GM19452 (cell line): ENCODE measurements around the gene CEP19.
"Not testable (repeated sequence)": the region's sequence is repeated elsewhere in the genome, so short reads cannot be mapped to it uniquely, and the experiment has no call there.

Source experiments
- ATAC-seq: cut with Tn5 transposase; IDR thresholded peaks from one replicate; pipeline ENCODE4 v1.9.1; 2021; ENCODE audit not compliant: unreplicated experiment

The CEP19 gene, protein sequence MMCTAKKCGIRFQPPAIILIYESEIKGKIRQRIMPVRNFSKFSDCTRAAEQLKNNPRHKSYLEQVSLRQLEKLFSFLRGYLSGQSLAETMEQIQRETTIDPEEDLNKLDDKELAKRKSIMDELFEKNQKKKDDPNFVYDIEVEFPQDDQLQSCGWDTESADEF

DNA sequence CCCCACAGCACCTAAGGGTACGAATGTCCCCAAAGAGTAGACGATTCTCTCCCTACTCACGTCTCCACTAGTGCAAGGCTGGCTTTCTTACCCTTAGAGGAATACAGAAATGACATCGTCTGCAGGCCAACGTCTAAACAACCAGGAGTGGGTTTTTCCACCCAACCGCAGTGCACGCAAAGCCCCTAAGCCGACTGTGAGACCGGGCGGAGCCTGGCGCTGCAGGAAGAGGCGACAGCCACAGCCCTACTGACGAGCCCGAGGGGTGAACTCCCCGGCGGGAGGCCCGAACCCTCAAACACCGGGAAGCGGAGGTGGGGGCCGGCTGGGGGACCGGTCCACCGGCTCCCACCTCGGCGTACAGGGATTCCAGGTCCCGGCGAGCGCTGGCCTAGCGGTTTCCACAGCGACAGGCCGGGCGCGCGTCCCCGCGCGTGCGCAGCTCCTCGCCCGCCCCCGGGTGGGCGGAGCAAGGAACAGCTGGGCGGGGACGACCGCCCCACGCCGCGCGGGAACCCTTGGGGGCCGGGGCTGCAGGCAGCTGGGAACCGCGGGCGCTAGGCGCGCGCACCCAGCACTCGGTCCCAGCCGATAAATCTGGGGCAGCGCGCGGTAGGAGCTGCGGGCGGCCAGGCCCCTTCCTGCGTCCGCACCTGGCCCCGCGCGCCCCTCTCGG, at the start of gene CEP19, which contains the start of gene PIGX:
Gene CEP19, minus strand, starts transcription at position 413 of the 676 bp plus-strand sequence. CDS start 3,593 bp downstream, outside the sequence.
Gene PIGX, plus strand, starts transcription at position 540 of the 676 bp plus-strand sequence.
- peak; percentile 77 for ATAC-seq

DNA sequence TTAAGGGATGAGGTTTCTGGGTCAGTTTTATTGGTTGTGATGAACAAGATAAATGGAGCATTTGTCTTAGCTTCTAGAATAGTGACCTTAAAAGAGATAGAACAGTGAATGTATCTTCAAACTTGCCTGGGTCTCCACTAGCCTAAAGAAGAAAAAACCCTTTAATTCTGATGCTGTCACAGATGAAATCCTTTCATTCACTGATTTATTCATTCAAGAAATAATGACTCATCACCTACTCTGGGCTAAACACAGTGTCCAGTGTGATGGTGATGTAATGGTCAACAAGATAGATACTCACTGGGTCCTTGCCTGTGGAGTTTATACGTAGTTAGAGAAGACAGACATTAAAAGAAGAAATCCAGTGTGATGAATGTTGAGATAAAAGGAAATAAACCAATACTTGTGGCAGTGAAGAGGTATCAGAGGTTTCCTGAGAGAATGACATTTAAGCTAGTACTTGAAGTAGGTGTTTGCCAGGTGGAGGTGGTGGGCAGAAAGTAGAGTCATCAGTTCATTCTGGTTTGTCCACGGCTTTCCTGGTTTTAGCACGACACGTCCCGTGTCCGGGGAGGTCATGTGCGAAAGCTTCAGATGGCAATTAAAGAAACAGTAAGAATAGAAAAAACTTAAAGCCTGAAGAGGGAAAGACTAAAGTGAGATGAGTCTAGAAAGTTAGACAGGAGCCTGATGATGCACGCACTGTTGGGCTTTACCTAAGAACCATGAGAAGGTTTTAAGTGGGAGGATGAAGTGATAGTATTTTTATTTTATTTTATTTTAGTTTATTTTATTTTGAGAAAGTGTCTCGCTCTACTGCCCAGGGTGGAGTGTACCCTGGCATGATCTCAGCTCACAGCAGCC, 46.1 kb upstream of the CEP19 start:
- no peak for ATAC-seq

DNA sequence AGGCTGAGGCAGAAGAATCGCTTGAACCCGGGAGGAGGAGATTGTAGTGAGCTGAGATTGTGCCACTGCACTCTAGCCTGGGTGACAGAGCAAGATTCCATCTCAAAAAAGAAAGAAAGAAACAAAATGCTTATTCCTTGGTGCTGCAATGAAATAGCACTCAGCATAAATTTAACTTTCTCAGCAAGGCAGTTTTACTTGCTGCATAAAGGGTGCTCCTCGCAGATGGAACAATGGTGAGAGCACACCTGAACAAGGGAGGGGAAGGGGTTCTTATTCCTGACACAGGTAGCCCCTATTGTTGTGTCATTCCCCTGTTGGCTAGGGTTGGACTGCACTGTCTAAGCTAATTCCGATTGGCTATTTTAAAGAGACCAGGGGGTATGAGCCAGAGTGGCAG, 44.7 kb upstream of the CEP19 start:
- no peak for ATAC-seq

DNA sequence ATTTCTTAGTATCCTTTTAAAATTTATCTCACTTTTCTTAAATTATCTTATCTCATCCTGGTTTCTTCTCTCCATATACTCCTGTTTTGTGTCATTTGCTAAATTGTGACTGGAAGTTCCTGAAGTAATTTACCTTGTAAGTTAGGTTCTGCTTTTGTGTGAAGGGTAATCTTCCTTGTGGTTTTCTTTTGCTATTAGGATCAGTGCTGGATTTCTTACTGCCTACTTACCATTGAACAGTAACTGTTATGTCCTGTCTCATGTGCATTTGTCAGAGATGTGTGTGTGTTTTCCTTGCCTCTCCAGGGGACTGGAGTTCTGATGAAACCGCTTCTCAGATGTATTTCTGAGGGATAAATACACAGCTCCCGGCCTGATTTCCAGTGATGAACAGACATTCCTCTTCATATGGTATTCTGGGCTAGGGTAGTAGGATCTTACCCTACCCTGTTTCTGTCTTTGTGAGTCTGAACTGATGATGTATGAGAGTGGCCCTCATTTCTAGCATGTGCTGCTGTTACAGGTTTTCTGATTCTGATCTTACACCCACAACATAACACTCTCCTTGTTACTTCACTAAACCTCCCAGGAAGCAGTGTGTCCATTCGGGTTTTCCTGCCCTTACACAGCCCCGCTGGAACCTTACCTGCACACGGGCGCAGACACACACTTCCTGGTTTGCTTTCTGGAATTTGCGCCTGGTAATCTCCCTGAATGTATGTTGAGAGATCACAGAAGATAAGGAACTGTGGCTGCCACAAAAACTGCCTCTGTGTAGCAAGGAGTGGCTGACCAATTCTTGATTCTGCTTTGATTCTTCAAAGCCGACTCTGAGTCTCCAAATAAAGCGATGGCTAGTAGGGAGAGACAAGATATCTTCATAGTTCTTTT, 42.3 kb upstream of the CEP19 start:
- no peak for ATAC-seq

DNA sequence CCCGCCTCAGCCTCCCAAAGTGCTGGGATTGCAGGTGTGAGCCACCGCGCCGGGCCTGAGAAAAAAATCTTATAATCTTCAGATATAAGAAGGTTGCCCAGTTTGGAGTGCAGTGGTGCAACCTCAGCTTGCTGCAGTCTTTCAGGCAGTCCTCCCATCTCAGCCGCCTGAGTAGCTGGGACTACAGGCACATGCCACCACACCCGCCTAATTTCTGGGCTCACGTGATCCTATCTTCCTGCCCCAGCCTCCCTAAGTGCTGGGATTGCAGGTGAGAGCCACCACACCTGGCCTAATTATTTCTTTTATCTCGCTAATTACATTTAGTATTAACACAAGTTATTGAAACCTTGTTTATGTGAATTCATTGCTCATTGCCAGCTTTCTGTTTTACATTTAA, 41.2 kb upstream of the CEP19 start:
- ATAC-seq: no peak

DNA sequence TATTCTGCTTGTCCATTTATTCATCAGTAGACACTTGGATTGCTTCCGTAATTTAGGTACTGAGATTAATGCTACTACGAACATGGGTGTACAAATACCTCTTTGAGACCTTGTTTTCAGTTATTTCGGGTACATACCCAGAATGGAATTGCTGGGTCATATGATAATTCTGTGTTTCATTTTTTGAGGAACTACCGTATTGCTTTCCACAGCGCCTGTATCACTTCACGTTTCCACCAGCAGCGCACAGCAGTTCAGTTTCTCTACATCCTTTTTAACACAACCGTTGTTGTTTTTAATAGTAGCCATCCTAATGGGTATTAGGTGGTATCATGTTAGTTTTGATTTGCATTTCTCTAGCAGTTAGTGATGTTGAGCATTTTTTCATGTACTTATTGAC, 37.1 kb upstream of the CEP19 start:
- no peak for ATAC-seq

DNA sequence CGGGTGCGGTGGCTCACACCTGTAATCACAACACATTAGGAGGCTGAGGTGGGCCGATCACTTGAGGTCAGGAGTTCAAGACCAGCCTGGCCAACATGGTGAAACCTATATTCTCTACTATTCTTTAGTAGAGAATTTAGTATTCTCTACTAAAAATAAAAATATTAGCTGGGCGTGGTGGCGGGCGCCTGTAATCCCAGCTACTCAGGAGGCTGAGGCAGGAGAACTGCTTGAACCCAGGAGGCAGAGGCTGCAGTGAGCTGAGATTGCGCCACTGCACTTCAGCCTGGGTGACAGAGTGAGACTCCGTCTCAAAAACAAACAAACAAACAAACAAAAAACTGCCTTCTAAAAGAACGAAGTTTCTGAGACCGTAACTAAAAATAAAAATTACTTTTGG, 31.5 kb upstream of the CEP19 start:
- ATAC-seq: not testable (repeated sequence)

DNA sequence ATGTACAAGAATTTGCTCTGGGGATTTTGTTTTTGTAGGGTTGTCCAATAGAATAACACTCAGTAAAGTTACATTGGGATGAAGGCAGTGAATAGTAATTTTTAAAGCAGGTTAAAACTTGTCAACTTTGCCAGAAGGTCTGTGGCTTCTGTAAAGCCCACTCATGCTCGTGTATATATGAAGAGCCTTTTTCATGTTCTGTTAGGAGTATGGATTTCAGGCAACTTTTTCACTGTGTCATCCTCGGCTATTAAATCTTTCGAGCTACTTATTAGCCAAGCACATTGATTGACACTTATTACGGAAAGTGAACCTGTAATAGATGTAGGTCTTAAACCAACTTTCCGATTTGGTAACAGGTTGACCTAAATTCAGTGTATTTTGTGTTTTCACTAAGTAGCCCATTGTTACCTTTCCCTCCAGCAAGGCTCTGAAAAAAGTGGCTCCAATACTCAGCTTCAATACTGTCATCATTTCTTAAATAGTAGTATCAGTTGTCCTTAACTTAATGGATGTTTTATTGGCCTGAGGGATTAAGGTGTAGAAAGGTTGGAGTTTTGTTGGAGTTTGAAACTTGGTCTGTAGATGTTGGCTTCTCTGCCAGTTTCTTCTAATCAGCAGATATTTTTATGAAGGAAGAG, 29.3 kb upstream of the CEP19 start:
- ATAC-seq: no peak

DNA sequence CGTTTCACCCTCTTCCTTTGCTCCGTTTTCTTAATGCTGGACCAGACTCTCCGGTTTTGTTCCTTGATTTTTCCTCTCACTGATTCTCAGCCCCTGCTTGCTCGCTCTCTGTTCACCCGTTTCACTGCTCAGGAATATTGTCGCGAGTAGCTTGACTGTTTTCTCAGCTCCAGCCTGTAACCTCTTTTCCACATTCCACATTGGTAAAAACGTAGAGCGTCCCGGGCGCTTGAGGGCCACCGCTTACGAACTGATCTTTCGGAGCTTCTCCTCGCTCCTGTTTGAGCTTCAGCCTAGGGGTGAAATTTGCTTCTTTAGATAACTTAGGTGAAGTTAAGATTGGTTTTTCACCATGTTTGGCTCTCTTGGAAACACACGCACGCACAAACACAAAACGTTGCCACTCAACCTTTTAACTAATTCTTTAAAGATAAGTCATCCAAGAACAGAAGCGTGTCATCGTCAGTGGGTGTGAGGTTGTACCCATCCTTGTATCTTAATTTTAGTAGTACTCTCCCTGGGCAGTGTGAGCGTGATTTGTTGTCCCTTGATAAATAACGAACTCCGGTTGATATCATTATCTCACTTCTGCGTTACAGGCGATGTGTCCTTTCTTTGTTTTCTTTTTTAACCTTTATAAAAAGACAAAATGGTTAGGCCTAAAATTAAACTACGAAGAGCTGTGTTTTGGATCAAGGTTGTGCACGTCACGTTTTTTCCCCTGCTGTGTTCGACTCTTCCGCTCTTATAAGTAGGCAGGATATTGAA, 28.6 kb upstream of the CEP19 start:
- no peak for ATAC-seq

DNA sequence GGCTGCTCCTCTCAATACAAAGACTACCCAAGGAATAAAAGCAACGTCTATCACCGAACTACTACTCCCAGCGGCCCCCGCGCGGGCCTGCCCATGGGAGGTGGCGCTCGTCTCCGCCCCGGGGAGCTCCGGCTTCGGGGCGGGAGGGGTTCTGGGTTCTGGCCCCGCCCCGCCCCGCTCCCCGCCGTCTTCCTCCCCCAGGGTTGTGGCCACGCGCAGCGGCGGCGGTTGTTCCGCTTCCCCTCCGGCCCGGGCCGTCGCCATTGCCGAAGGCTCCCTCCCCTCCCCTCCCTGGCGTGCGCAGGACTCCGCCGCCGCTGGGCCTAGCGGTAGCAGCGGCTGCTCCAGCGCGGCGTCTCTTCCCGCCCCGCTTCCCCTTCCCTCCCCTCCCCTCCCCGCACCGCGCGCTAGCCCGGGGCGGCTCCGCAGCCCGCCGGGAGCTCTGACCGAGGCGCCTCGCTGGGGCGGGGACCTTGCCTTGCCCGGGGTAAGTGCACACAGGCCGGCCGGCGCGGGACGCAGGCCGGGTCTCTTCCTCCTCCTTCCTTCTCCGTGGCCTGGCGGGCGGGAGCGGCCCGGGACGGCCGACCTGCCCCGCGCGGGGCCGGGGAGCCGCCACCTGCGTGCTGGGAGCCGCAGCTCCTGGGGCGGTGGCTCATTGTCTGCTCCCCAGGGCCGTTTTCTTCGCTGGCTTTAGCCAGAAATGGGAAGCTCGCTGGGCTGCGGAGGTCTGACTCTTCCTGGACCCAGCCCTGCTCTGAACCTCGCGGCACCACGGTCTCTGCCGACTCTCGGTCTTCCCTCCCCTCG, 27.8 kb upstream of the CEP19 start, which contains the start of gene PAK2:
Gene PAK2, plus strand, starts transcription at position 187 of the 810 bp plus-strand sequence. CDS start 42,790 bp downstream, outside the sequence.
- ATAC-seq: peak; percentile 81

DNA sequence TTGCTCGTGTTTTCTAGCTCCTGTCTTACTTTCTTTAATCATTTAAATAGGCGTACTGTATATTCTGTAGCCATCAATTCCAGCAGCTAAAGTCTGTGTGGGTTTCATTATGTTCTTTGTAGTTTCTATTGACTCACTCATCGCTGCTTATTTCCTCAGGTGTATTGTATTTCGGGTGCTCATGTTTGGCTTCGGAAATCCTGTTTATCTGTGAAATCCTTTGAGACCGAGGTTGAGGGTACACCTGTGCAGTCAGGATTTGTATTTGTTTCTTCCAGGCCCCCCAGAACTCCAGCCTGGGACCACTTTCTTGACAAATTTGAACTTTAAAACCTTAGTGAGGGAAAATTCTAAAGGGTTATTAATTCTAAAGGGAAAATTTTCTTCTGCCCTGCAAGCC, 25.6 kb upstream of the CEP19 start:
- ATAC-seq: no peak

DNA sequence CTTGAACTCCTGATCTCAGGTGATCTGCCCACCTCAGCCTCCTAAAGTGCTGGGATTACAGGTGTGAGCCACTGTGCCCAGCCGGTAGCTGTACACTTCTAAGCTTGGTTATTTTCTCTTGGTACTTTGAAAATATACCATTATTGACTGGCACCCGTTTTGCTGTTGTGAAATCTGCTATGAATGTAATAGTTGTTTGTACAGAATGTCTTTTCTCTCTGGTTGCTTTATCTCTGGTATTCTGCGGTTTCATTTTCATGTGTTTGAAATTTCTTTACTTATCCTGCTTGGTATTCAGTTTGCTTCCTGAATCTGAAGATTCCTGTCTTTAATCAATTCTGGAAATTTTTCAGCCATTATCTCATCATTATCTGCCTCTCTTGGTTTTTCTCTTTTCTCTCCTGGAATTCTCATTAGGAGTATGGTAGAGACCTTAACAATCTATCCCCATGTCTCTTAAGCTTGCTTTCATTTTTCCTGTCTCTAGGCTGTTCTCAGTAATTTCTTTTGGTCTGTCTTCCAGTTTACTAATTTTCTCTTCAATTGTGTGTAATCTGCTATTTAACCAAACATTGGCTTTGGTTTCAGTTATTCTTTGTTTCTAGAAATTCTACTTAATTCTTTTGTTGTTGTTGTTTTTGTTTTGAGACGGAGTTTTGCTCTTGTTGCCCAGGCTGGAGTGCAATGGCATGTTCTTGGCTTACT, 24.8 kb upstream of the CEP19 start:
- no peak for ATAC-seq

DNA sequence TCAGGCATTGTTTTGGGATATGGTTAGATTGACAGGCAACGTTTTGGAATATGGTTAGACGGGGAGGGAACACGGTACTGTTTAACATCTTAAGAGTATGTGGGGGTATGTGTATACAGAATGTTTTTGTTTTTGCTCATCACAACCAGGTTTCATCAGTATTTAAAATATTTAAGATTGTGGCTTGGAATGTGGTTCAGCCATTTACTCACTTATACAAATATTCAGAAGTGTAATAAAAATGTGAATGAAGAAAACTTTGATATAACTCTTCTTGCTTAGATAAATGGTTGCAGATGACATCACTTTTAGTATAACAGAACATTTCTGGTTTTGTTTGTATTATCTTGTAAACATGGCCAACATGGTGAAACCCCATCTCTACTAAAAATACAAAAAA, 23.7 kb upstream of the CEP19 start:
- ATAC-seq: no peak

DNA sequence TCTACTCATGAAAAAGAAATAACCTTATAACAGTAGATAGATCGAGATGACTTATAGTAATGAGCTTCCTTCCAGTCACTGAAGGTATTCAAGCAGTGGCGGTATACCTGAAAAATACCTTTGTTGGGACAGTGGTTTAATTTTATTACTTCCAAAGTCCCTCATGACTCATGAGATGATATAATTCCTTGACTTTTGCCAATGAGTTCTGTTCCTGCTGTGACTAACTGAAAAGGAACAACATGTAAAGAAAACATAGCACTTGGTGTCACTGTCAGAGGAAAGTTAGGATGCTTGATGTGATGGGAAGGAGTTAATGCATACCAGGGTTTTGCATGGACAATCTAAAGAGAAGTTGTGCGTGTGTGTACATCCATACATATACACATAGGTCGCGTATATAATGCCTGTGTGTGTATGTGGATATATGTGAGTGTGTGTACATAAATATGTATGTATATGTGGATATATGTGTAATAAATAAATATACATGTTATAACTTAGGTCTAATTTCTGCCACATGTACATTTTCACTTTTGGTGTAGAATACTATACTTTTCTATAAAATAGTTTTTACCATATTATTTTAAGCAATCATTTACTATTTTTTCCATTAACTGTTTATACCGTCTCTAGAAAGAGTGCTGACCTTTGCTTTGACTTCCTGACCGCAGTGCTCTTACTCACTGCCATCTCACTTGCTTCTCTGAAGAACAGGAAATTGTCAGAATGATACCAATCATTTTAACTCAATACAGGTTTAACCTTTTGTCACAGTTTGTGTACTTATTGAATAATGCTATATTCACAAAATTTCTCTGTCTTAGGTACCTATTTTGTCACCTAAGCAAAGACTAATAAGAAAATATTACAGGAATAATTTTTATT, 15.0 kb upstream of the CEP19 start:
- no peak for ATAC-seq

DNA sequence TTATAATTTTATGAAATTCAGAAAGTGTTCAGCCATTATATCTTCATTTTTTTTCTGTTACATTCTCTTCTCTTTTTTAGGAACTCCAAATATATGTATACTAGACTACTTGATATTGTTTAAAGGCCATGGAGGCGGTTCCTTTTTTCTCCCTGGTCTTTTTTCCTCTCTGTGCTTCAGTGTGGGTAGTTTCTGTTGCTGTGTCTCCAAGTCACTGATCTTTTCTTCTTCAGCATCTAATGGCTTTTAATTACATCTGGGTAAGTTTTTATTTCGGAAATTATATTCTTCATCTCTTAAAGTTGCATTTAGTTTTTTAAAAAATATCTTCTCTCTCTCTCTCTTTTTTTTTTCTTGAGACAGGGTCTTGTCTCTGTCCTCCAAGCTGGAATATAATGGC, 9.0 kb upstream of the CEP19 start:
- ATAC-seq: no peak

DNA sequence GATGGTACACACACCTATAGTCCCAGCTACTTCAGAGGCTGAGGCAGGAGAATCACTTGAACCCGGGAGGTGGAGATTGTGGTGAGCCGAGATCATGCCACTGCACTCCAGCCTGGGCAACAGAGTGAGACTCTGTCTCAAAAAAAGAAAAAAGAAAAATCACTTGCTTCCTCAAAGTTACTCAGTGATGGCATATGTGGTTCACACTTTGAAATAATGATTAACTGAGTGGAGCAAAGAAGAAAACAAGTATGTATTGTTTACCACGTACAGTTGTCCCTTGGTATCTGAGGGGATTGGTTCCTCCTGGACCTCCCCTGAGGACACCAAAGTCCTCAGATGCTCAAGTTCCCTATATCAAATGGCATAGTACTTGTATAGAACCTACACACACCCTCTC, 5.1 kb upstream of the CEP19 start:
- peak; percentile 48 for ATAC-seq
